NK-92 (cell line): Measurements from ENCODE around the gene CFAP68.
"Not testable (repeated sequence)": the region's sequence is repeated elsewhere in the genome, so short reads cannot be mapped to it uniquely, and the experiment has no call there.

Source experiments
- DNase-seq: peaks from one replicate; lab custom pipeline; 2025; ENCODE audit not compliant: unreplicated experiment; lab: John Stamatoyannopoulos, UW

The CFAP68 gene

DNA sequence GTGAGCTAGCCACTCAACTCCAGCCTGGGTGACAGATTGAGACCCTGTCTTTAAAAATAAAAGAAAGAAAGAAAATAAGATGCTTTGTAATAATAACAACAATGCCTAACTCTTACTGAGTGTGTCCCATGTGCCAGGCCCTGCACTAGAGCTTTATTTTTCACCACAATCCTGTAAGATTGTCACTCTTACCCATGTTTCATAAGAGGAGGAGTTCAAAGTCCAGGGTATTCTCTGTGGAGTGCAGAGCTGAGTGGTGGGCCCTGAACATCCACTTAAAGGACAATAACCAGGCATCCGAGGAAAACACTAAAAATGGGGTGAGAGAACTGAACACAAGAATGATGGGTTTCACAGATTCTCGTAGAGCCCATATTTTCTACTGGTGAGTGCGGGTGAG lies 38.4 kb downstream of the CFAP68 start:
- no peak for DNase-seq

DNA sequence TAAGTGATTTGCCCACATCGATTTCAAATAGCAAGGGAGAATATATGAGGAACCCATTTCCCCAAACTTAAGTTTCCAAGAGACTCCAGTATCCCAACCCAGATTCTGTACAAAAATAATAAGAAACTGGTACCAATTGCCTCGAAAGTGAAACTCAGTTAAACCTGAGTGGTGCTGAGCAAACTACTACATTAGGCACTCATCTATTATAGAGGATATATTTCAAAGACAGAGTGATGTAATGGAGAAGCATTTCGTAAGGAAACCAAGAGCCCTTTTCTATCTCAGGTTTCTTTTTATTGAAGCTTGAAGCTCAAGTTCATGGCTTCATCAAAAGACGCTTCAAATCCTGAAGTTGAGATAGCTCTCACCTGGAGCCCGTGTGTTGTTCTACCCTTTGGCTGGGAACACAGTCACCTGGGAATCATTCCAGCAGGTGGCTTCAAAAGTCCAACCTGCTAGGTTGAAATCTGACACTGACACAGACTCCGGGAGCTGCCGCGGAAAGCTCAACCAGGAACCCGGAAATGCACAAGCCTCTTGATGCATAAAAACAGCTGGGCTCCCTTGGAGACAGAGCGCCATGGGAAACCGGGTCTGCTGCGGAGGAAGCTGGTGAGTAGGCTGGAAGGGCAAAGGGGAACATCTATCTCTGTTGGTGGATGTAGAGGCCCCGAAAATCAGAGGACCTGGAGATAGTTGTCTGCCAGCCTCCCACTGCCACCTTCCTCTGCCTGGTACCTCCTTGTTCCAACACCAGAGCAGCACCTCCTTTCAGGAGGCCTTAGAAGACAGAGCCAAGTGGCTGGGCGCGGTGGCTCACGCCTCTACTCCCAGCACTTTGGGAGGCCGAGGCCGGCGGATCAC lies 39.3 kb downstream of the CFAP68 start, which contains the start of gene C11orf52:
Gene C11orf52, plus strand, starts transcription at position 524 of the 867 bp plus-strand sequence. Its CDS starts 60 bp downstream, at position 584.
- no peak for DNase-seq

DNA sequence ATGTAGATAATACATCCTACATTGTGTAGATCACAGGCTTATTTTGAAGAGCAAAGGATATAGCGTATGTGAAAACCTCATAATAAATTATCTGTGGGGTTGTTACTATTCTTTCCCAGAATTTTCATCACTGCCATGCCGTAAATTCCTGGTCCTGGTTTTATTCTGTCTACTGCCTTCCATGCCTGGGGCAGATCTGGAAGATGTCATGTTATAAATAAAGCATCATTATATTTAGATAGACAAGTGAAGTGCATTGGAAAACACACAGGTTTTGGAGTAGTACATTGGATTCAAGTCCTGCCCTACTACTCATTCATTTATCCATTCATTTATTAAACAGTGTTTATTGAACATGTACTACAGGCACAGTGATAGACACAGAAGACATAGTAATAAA lies 41.6 kb downstream of the CFAP68 start:
- no peak for DNase-seq

DNA sequence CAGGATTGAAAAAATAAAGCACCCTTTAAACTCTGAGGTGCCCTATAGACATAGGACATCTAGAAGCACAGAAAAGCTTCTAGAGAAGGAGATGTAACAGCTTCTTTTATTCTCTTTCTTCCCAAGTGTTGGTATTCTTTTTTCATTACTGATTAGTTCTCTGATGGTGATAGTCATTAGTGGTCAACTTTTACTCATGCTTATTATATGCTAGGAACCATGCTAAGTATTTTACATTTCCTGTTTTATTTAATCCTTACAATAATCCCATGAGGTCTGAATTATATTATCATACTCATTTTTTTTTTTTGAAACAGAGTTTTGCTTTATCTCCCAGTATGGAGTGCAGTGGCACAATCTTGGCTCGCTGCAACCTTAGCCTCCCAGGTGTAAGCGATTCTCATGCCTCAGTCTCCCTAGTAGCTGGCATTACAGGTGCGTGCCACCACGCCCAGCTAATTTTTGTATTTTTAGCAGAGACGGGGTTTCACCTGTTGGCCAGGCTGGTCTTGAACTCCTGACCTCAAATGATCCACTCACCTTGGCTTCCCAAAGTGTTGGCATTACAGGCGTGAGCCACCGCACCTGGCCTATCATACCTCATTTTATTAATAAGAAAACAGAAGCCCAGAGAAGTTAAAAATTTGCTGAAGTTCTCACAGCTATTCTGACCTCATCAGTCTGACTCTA lies 42.3 kb downstream of the CFAP68 start:
- DNase-seq: no peak

DNA sequence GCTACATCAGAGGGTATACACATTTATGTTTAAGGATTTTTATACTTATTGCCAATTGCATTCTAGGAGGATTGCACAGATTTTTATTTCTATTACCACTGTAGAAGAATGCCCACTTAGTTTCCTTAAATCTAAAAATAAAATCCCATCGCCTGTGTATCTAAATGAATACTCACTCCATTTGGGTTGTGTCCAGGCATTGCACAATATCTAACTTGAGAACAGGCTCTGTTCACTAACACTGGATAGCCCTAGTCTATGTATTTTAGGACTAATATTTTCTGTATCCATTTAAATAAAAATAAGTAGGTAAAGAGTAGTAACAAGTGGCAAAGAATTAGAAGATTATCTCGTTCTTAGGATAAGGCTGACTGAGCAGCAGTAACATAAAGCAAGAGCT lies 43.5 kb downstream of the CFAP68 start:
- DNase-seq: no peak

DNA sequence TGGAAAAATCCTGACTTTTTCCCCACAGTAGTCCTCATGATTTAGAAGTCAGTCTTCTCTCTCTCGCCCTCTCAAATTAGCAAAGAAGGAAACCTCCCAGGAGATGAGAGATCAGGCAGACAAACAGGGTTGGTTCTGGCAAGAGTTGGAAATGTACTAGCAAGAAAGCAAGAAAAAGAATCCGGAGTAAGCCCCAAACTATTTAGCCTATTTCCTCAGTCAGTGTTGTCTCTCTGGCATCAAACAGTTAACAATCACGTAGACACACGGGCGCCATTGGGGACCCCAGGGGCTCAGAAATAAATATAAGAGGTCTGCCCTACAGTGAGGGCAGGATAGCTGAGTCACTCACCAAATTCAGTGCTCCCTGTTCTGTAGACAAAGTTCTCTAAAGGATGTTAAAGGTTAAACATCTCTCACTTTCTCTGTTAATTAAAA lies 44.0 kb downstream of the CFAP68 start:
- no peak for DNase-seq

DNA sequence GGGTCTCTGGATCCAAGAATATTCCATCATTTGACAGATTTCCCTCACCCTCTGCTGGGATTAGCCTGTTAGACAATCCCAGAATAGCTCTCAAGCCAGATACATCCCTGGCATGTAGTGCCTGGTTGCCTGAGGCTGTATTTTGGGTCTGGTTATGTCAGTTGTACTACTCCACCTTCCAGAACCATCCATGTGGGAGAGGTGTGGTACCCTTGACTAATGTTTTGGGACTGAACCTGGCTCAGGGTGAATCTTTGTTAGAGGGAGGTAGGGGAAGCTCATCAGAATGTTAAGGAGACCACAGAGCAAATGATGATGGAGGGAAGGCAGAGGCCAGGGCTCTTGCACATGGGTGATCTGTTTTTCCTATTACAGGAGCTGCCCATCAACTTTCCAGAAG lies 44.6 kb downstream of the CFAP68 start:
- DNase-seq: no peak

DNA sequence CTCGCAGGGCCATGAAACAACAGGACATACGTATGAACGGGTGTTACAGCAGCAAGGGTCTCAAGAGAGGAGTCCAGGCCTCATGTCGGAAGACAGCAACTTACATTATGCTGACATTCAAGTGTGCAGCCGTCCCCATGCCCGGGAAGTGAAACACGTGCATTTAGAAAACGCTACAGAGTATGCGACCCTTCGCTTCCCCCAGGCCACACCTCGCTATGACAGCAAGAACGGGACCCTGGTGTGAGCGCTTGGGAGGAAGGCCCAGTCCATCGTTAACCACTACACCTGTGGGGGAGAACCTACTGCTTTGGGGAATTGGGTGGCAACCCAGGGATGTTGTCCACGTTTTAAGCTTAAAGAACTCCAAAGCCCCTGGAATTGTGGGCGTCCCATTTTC lies 46.6 kb downstream of the CFAP68 start:
- DNase-seq: no peak

DNA sequence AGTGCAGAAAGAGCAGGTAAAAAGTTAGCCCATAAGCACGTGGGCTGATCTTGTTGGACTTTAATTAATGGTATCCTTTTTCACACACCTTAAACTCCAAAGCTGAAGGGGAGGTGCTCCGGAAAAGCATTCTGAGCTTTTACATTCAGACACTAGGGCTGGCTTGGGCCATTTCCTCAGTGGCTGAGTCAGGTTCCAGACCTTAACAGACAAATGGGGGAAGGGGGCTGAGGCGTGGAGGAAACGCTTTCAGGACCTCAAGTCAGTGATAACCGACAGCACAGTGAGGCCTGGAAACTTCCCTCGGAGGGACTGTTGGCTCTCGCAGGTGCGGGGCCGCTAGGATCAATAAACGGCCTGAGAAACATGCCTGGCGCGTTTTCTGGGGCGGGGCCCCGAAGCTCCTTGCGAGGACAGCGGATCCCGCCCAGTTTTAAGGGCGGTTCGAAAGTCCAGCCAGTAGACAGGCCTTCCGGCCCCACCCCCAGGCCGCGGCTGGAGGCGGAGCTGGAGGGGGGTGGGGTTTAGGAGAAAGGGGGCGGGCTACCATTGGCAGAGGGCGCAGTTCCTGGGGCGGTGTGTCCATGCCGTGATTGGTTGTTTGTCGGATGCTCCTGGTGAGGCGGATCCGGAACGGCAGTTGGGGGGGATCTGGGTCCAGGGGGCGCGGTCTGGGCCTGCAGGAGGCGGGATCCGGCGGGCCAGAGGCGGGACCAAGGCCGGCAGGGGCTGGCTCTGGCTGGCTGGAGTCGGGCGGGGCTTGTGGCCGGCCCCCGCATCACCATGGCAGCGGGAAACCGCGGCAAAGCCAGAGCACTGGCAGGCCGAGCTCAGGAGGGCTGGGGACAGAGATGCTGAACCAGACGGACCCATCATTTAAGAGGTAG lies 47.4 kb downstream of the CFAP68 start:
- DNase-seq: peak; percentile 71

DNA sequence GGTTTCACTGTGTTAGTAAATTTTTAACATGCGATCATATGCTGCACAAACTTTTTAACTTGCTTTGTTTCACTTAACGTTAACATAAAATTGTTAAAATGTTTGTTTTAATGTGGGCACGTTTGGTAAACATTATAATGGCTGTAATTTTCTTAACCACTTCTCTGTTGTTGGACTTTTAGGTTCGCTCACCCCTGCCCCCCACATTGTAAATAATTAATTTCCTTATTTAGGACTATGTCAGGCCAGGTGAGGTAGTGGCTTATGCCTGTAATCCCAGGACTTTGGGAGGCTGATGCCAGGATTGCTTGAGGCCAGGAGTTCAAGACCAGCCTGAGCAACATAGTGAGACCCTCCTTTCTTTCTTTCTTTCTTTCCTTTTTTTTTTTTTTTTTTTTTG lies 51.1 kb downstream of the CFAP68 start:
- DNase-seq: no peak

DNA sequence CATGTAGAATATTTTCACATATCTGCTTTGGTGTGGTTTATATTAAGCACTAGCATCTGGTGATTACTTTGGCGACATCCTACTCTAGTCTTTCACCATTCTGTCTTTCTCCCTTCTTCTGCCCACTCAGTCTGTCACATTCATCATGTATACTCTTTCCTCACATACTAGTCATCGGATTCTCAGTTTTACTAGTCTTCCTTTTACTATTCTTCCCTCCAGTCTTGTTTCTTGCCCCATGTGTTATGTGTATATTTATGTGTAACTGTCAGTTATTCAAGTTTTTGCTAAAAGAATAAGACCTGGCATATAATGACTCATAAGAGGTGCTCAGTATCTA lies 53.2 kb downstream of the CFAP68 start:
- no peak for DNase-seq

DNA sequence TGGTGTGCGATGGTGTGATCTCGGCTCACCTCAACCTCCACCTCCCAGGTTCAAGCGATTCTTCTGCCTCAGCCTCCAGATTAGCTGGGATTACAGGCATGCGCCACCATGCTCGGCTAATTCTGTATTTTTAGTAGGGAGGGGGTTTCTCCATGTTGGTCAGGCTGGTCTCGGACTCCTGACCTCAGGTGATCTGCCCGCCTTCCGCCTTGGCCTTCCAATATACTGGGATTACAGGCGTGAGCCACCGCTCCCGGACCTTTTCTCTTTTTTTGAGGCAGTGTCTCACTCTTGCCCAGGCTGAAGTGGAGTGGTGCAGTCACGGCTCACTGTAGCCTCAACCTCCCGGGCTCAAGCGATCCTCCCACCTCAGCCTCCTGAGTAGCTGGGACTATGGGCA lies 53.8 kb downstream of the CFAP68 start:
- not testable (repeated sequence) for DNase-seq

DNA sequence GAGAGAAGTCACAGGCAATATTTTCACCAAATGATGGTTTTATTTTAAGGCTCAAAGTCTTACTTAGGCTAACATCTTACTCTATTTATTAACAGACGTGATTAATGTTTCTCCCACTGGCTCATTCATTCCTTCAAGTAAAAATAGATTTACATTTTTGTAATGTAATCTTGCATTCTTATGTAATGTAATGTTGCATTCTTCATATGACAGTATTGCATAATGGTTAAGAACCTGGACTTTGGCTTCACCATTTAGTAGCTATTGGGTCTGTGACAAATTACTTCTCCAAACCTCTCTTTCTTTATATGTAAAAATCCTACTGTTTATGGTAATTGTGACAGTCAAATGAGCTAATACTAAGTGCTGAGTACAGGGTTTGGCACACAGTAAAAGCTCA lies 54.5 kb downstream of the CFAP68 start:
- DNase-seq: no peak

DNA sequence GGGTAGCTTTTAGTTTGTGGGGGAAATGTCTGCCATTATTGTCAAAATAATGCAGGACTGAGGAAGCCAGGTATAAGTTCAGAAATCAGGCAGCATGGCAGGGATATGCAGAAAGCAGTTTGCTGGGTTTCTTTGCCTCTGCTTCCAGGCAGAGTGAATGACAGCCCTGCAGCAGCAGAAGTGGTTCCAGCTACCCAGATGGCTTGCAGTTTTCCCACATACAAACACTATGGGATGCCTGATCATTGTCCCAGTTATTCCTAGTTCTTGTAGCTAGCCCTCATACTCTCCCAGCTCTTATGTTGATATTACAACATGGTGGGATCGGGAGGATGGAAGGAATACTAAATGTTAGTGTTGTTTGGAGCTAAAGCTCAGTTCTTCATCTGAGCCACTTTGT lies 55.0 kb downstream of the CFAP68 start:
- no peak for DNase-seq
